ENCODE measurements around the gene TNRC6A.
"Not testable (repeated sequence)": the region's sequence is repeated elsewhere in the genome, so short reads cannot be mapped to it uniquely, and the experiment has no call there.

The TNRC6A gene

GRCh38 chr16:24820522-24820921 lies 91.1 kb downstream of the TNRC6A start:
- DNase-seq = no peak

GRCh38 chr16:24821129-24821528 lies 91.7 kb downstream of the TNRC6A start:
- DNase-seq = no peak

- no peak for DNase-seq
Measured at GRCh38 chr16:24822542-24822941, 93.1 kb downstream of the TNRC6A start.

GRCh38 chr16:24822974-24823373 lies 93.5 kb downstream of the TNRC6A start:
- no peak for DNase-seq

DNA sequence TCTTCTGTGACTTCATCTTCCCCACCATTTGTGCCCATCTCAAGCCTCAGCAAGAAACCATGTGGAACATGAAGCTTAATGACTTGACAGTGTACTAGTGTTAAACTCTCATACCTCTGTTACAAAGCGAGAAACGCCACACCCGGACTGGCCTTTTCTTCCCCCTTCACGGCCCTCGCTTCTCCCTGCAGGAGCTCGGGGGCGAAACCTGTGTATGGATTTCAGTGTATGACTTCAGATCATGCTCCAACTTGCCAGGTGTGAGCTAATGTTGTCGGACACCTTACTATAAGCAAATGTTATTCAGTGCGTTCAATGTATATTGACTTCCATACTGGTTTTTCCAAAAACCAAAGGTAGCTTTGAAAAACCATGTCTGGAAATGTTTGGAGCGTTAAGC lies 96.2 kb downstream of the TNRC6A start:
- DNase-seq = no peak

- no peak for DNase-seq
Measured at GRCh38 chr16:24826096-24826690, 96.7 kb downstream of the TNRC6A start.

GRCh38 chr16:24826817-24827566 lies 97.5 kb downstream of the TNRC6A start:
- DNase-seq = no peak

DNA sequence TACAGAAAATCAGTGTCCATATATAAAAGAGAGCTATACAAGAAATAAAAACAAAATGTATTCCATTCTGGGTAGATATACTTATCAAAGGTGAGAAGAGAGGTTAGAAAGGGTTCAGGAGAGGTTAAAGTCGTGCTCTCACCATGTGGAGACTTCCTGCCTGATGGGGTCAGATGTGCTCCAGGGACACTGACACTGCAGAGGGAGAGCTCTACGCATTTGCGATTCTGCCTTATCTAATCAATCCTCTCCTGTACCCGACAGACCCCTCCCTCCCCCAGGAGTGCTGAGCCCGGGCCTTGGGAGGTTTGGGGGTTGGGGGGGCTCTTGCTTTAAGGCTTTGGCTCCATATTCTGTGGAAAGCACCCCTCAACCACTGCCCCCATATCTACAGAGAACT lies 99.7 kb downstream of the TNRC6A start:
- DNase-seq = no peak

- DNase-seq = no peak
Measured at GRCh38 chr16:24833352-24833751, 103.9 kb downstream of the TNRC6A start.

DNA sequence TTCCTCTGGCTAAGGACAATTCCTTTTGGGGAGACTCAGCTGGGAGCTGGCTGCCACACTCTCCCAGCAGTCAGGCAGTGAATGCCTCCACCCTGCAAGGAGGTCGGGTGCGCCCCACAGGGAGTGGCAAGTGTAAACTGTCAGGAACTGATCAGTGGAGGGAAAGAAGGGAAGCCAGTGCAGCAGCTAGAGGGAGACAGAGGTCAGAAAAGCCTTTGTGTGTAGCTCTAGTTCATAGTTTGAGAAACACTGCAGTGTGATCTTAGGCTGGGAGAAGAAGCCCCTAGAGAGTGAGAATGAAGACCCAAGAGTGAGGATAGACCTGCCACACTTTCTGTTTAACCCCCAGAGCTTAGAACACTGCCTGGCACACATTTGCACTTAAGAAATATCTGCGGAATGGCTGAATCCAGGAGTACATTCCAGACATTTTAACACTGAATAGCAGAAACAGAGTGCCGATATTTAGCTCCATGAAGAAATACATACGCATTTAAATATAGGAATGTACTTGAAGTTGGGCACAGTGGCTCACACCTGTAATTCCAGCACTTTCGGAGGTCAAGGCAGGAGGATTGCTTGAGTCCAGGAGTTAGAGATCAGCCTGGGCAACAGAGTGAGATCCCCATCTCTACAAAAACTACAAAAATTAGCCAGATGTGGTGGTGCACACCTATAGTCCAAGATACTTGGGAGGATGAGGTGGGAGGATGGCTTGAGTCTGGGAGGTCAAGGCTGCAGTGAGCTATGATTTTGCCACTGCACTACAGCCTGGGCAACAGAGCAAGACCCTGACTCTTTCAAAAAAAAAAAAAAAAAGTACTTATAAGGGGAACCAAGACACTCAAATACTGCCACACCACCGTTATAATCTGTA lies 105.2 kb downstream of the TNRC6A start:
- no peak for DNase-seq

GRCh38 chr16:24836836-24837235 lies 107.4 kb downstream of the TNRC6A start:
- no peak for DNase-seq

GRCh38 chr16:24837969-24838368 lies 108.5 kb downstream of the TNRC6A start:
- DNase-seq = no peak

DNA sequence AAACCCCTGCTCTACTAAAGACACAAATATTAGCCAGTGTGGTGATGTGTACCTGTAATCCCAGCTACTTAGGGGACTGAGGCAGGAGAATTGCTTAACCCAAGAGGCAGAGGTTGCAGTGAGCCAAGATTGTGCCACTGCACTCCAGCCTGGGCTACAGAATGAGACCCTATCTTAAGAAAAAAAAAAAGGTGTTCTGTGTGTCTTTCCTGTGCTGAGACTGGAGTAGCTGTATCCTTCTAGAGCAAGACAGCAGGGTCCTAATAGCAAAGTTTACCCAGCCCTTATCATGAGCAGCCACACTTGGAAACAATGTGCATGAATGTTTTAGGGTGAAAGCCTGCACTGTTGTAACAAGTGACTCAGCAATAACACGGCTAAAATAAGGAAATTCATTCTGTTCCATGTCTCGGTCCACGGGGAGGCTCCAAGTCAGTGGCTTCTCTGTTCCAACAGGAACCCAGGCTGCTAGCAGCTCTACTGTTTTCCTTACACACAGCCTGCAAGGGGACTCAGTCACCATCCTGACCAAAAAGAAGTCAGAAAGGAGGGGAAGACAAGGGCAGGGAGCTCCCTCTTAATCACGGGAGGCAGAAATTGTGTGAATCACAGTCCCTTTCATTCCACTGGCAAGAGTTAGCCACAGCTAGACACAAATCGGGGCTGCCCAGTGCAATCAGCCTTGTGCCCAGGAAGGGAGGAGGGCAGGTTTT lies 109.3 kb downstream of the TNRC6A start:
- DNase-seq = no peak

GRCh38 chr16:24839347-24839972 lies 110.0 kb downstream of the TNRC6A start:
- DNase-seq = no peak

- no peak for DNase-seq
Measured at GRCh38 chr16:24841291-24841690, 111.8 kb downstream of the TNRC6A start.

GRCh38 chr16:24844101-24845030 lies 114.9 kb downstream of the TNRC6A start:
- DNase-seq = no peak

DNA sequence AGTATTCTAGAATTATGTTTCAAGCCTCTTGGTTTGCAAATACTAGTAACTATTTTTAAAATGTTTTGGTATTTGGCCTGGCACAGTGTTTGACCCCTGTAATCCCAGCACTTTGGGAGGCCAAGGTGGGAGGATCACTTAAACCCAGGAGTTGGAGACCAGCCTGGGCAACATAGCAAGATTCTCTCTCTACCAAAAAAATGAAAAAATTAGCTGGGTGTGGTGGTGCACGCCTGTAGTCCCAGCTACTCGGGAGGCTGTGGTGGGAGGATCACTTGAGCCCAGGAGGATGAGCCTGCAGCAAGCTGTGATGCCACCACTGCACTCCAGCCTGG lies 115.5 kb downstream of the TNRC6A start:
- not testable (repeated sequence) for DNase-seq

- no peak for DNase-seq
Measured at GRCh38 chr16:24845726-24846547, 116.5 kb downstream of the TNRC6A start, which contains the start of gene SLC5A11. TSS of gene SLC5A11 (plus strand) at chr16:24845963. CDS start at chr16:24858644, 12,681 bp downstream.

- no peak for DNase-seq
Measured at GRCh38 chr16:24846548-24847357, 117.3 kb downstream of the TNRC6A start.

DNA sequence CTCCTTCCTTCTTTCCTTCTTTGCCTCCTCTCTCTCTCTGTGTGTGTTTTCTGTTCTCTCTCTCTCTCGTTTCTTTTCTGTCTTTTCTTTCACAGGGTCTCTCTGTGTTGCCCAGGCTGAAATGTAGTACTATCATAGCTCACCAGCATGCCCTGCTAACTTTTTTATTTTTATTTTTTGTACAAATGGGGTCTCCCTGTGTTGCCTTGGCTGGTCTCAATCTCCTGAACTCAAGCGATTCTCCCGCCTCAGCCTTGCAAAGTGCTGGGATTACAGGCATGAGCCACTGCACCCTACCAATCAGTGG lies 117.9 kb downstream of the TNRC6A start:
- DNase-seq = no peak

Measured in activated naive CD4-positive, alpha-beta T cell treated with anti-CD3 and anti-CD28 coated beads, Interleukin-2, amount 50 U/mL, for 16 hours (primary cell).